ENCODE results near the gene ADAM10.

Gene ADAM10

GRCh38 chr15:58755956-58756355 is 6.4 kb upstream of the ADAM10 start:
- no peak for DNase-seq

- DNase-seq: no peak
Observed at GRCh38 chr15:58755350-58755749, 5.8 kb upstream of the ADAM10 start.

GRCh38 chr15:58752716-58753115 is 3.2 kb upstream of the ADAM10 start:
- DNase-seq: no peak

GRCh38 chr15:58748852-58749531 is 515 bp downstream of the ADAM10 start:
- no peak for DNase-seq

GRCh38 chr15:58748040-58748851 is 1.3 kb downstream of the ADAM10 start:
- DNase-seq: no peak

GRCh38 chr15:58746174-58746573 is 3.3 kb downstream of the ADAM10 start:
- no peak for DNase-seq

- DNase-seq: no peak
Observed at GRCh38 chr15:58742819-58743502, 6.5 kb downstream of the ADAM10 start.

GRCh38 chr15:58742022-58742813 is 7.3 kb downstream of the ADAM10 start:
- no peak for DNase-seq

GRCh38 chr15:58741032-58741431 is 8.5 kb downstream of the ADAM10 start:
- no peak for DNase-seq

- no peak for DNase-seq
Observed at GRCh38 chr15:58740436-58740835, 9.1 kb downstream of the ADAM10 start.

GRCh38 chr15:58738046-58738707 is 11.3 kb downstream of the ADAM10 start:
- no peak for DNase-seq

- no peak for DNase-seq
Observed at GRCh38 chr15:58737298-58737697, 12.2 kb downstream of the ADAM10 start.

GRCh38 chr15:58736018-58736643 is 13.4 kb downstream of the ADAM10 start:
- DNase-seq: no peak

GRCh38 chr15:58734859-58735258 is 14.6 kb downstream of the ADAM10 start:
- no peak for DNase-seq

GRCh38 chr15:58732625-58733363 is 16.7 kb downstream of the ADAM10 start:
- DNase-seq: no peak

- no peak for DNase-seq
Observed at GRCh38 chr15:58731756-58732535, 17.6 kb downstream of the ADAM10 start.

GRCh38 chr15:58726867-58727266 is 22.6 kb downstream of the ADAM10 start:
- no peak for DNase-seq

GRCh38 chr15:58724466-58724865 is 25.0 kb downstream of the ADAM10 start:
- no peak for DNase-seq

GRCh38 chr15:58717357-58717756 is 32.1 kb downstream of the ADAM10 start:
- DNase-seq: no peak

GRCh38 chr15:58716027-58716426 is 33.5 kb downstream of the ADAM10 start:
- DNase-seq: no peak
